ENCODE data around the gene CDK5R1.

GRCh38 chr17:32486701-32487472, at the start of gene CDK5R1:
- TF ChIP-seq CTCF (IDR thresholded peaks at IDR 0.05) (no peak), IRF2 (CRISPR knock-in tag; IDR thresholded peaks at IDR 0.05; ENCODE audit: borderline replicate concordance, low read depth) (no peak), TEAD4 (CRISPR knock-in tag; IDR thresholded peaks at IDR 0.05) (no peak), FOXK1 (CRISPR knock-in tag; IDR thresholded peaks at IDR 0.05) (no peak), ZBTB21 (CRISPR knock-in tag; IDR thresholded peaks at IDR 0.05; ENCODE audit: borderline replicate concordance) (no peak), E2F5 (CRISPR knock-in tag; IDR thresholded peaks at IDR 0.05) (no peak), TEAD1 (CRISPR knock-in tag; IDR thresholded peaks at IDR 0.05) (no peak)
- TF ChIP-seq, protein P1, sequence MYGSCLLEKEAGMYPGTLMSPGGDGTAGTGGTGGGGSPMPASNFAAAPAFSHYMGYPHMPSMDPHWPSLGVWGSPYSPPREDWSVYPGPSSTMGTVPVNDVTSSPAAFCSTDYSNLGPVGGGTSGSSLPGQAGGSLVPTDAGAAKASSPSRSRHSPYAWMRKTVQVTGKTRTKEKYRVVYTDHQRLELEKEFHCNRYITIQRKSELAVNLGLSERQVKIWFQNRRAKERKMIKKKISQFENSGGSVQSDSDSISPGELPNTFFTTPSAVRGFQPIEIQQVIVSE (CRISPR knock-in tag; IDR thresholded peaks at IDR 0.05; ENCODE audit: borderline replicate concordance), result no peak
